Activated CD4-positive, alpha-beta T cell treated with anti-CD3 and anti-CD28 coated beads, Interleukin-2, amount 50 U/mL, for 48 hours (primary cell): ENCODE measurements around the gene GLIPR2.
A peak's percentile ranks its signal among the peaks of the same experiment; 100 is the strongest.
"Not testable (repeated sequence)": the region's sequence is repeated elsewhere in the genome, so short reads cannot be mapped to it uniquely, and the experiment has no call there.

Experiments
- DNase-seq, 2 experiments: peaks; one replicate each; pipeline ENCODE4 v3.0.0-alpha.2; 2020

GLIPR2 gene

GRCh38 chr9:36164989-36165388 is 28.5 kb downstream of the GLIPR2 start:
- DNase-seq: no peak

GRCh38 chr9:36165826-36166167 is 29.3 kb downstream of the GLIPR2 start:
- no peak for DNase-seq

- peak; percentile 83 to 88 for DNase-seq
Observed at GRCh38 chr9:36166168-36166927, 29.8 kb downstream of the GLIPR2 start.

- no peak for DNase-seq
Observed at GRCh38 chr9:36169166-36169565, 32.6 kb downstream of the GLIPR2 start, which contains the start of gene CCIN. Gene CCIN, plus strand, starts transcription at chr9:36169388. Its CDS starts 115 bp downstream, at chr9:36169503.

- no peak for DNase-seq
Observed at GRCh38 chr9:36169708-36170107, 33.2 kb downstream of the GLIPR2 start.

- DNase-seq: no peak
Observed at GRCh38 chr9:36170531-36170930, 34.0 kb downstream of the GLIPR2 start.

- DNase-seq: no peak
Observed at GRCh38 chr9:36173861-36174260, 37.3 kb downstream of the GLIPR2 start.

GRCh38 chr9:36174271-36174670 is 37.7 kb downstream of the GLIPR2 start:
- no peak for DNase-seq

- DNase-seq: no peak
Observed at GRCh38 chr9:36174731-36175130, 38.2 kb downstream of the GLIPR2 start.

GRCh38 chr9:36175209-36175608 is 38.7 kb downstream of the GLIPR2 start:
- not testable (repeated sequence) for DNase-seq

- not testable (repeated sequence) for DNase-seq
Observed at GRCh38 chr9:36176496-36176895, 40.0 kb downstream of the GLIPR2 start.

- DNase-seq: no peak
Observed at GRCh38 chr9:36177571-36177970, 41.0 kb downstream of the GLIPR2 start.

GRCh38 chr9:36180243-36180642 is 43.7 kb downstream of the GLIPR2 start:
- DNase-seq: not testable (repeated sequence)

- DNase-seq: no peak
Observed at GRCh38 chr9:36187414-36187813, 50.9 kb downstream of the GLIPR2 start.

- no peak for DNase-seq
Observed at GRCh38 chr9:36188212-36188611, 51.7 kb downstream of the GLIPR2 start.

- DNase-seq: no peak
Observed at GRCh38 chr9:36189976-36190375, 53.4 kb downstream of the GLIPR2 start.

- DNase-seq: peak; percentile 92 to 95
Observed at GRCh38 chr9:36190388-36191289, 54.1 kb downstream of the GLIPR2 start, which contains the start of gene CLTA. Gene CLTA, plus strand, starts transcription at chr9:36190921. Its CDS starts 136 bp downstream, at chr9:36191057.

- DNase-seq: peak; percentile 45 to 53
Observed at GRCh38 chr9:36191290-36191645, 54.7 kb downstream of the GLIPR2 start.

GRCh38 chr9:36191686-36192085 is 55.2 kb downstream of the GLIPR2 start:
- DNase-seq: no peak

- DNase-seq: no peak
Observed at GRCh38 chr9:36192196-36192595, 55.7 kb downstream of the GLIPR2 start.

GRCh38 chr9:36193023-36193422 is 56.5 kb downstream of the GLIPR2 start:
- DNase-seq: no peak

GRCh38 chr9:36194326-36195000 is 57.9 kb downstream of the GLIPR2 start:
- DNase-seq: no peak

GRCh38 chr9:36204906-36205547 is 68.5 kb downstream of the GLIPR2 start:
- DNase-seq: no peak
